ENCODE results near the gene ZNF662. TPM values are rescaled to one million over a fixed set of nuclear protein-coding genes. Genes with fewer than 3 reads are reported as not detected.

The ZNF662 gene
- polyA plus RNA-seq, 6 donors from 2014 or later = not detected

Other genes starting within 250 kb of the ZNF662 start
- not detected for gene KLHL40, start 220.6 kb upstream of the ZNF662 start, polyA plus RNA-seq (ENCODE audit: low read depth in 6 of 6)
- not detected for gene HHATL, start 203.3 kb upstream of the ZNF662 start, polyA plus RNA-seq (ENCODE audit: low read depth in 6 of 6)
- 1 to 10 TPM in 1 of 6 donors, under 1 TPM in 4, not detected in 1; 0.39 to 1.2 (median 0.56) TPM for gene CCDC13, start 132.9 kb upstream of the ZNF662 start, polyA plus RNA-seq (ENCODE audit: low read depth in 6 of 6)
- gene HIGD1A, start 101.7 kb upstream of the ZNF662 start, polyA plus RNA-seq (ENCODE audit: low read depth in 6 of 6) = 10 to 100 TPM; 47.7 to 83.7 (median 65.3) TPM
- under 1 TPM in 4 of 6 donors, not detected in 2; 0.10 to 0.28 (median 0.20) TPM for gene ACKR2, start 96.7 kb upstream of the ZNF662 start, polyA plus RNA-seq (ENCODE audit: low read depth in 6 of 6)
- gene CYP8B1, start 30.3 kb upstream of the ZNF662 start, polyA plus RNA-seq (ENCODE audit: low read depth in 6 of 6) = not detected
- gene GASK1A, start 73.2 kb downstream of the ZNF662 start, polyA plus RNA-seq (ENCODE audit: low read depth in 6 of 6) = not detected
- 1 to 10 TPM in 5 of 6 donors, not detected in 1; 2.9 to 7.4 (median 6.1) TPM for gene POMGNT2, start 199.9 kb downstream of the ZNF662 start, polyA plus RNA-seq (ENCODE audit: low read depth in 6 of 6)

Measured in naive B cell (primary cell).